NCI-H146 treated with DMSO at 0.1 percent for 48 hours (cell line): ENCODE results near the gene CPO.
"Not testable (repeated sequence)": the region's sequence is repeated elsewhere in the genome, so short reads cannot be mapped to it uniquely, and the experiment has no call there.

Experiments used
- DNase-seq: peaks from one replicate; lab custom pipeline; 2025; ENCODE audit not compliant: unreplicated experiment; lab: John Stamatoyannopoulos, UW

CPO gene, protein sequence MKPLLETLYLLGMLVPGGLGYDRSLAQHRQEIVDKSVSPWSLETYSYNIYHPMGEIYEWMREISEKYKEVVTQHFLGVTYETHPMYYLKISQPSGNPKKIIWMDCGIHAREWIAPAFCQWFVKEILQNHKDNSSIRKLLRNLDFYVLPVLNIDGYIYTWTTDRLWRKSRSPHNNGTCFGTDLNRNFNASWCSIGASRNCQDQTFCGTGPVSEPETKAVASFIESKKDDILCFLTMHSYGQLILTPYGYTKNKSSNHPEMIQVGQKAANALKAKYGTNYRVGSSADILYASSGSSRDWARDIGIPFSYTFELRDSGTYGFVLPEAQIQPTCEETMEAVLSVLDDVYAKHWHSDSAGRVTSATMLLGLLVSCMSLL

DNA sequence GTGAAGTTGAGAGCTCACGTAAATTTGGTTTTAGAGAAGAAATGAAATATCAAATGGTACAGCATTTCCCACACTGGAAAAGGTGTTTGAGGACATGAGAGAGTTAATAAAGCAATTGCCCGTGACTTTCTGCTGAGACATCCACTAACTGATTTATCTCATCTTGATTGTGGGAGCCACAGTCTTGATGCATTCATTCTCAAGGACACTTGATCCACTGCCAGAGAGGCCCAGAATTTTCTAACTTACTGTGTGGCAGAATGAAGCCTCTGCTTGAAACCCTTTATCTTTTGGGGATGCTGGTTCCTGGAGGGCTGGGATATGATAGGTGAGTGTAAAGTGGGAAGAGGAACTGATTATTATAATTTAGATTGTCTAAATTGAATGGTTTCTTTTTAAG lies at the start of gene CPO:
Gene CPO, plus strand, starts transcription at position 179 of the 400 bp plus-strand sequence. Its CDS starts 82 bp downstream, at position 261.
- no peak for DNase-seq

DNA sequence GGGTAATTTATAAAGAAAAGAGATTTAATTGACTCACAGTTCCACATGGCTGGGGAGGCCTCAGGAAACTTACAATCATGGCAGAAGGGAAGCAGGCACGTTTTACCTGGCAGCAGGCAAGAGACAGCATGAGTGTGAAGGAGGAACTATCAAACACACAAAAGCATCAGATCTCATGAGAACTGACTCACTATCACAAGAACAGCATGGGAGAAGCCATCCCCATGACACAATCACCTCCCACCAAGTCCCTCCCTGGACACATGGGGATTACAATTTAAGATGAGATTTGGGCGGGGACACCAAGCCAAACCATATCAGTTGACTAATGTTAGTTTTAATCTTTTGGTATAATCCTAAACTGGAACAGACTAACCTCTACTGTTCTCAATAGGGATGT lies 49.1 kb upstream of the CPO start:
- DNase-seq = no peak

DNA sequence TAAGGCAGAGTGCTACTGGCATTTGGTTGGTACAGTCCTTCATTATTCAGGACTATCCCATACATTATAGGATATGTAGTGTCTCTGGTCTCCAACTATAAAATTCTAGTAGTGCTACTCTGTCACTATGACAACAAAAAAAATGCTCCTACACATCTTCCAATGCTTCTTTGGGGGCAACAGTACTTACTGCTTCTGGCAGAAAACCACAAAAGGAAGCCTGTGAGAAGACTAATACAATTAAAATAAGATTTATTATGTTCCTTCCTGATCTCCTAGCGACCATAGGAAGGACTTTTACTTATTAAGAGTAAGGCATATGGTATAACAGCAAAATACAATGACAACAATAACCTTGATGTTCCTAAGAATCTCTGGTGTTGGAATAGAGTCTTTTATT lies 48.4 kb upstream of the CPO start:
- no peak for DNase-seq

DNA sequence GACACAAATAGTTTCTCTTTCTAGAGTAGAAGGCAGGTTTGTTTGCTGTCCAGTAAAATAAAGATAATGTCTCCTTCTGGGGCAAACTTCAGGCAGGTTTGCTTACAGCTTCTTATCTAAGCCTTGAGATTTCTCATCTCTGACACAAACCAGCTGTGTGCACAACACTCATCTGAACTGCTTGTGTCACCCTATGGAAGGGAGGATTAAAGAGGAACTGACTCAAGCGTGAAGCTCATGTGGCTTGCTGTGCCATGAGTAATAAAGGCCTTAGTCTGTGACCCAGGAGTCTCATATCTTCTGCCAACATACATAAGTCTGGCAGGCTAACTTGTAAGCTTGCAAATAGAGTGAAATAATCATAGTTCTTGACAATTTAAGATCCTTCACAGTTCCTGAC lies 24.2 kb upstream of the CPO start:
- DNase-seq = no peak

DNA sequence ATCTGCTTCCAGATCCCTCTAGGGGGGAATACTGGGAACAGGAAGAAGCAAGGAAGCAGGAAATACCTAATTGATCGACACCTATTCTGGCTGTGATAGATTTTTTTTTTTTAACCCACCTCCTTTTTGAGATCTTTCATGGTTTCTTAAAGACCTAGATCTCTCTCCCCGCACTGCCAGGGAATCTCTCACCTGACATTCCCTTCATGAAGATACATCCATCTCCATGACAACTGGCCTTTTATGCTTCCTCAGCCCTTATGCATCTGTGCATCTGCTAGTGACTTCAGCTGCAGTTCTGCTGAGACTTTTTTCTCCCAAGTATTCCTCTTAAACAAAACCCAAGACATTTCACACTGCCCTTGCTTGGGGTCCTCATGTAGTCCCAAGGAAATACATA lies 21.1 kb upstream of the CPO start:
- no peak for DNase-seq

DNA sequence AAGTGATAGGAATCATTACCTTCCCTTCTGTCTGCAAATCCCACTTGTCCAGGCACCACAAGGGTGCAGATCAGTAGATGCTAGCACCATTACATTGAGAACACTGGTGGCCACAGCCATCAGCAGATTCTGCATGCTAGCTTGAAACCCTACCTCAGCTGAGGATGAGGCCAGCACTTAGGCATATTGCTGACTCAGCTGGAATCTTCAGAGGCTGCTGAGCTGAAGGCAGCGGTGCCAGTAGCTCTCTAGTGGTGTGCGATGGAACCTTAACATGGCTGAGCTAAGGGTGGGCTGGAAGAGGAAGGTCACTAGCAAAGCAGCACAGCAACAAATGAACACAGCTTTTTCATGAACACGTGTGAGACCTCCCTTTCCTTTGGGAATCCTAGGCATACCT lies 19.0 kb upstream of the CPO start:
- DNase-seq = no peak

DNA sequence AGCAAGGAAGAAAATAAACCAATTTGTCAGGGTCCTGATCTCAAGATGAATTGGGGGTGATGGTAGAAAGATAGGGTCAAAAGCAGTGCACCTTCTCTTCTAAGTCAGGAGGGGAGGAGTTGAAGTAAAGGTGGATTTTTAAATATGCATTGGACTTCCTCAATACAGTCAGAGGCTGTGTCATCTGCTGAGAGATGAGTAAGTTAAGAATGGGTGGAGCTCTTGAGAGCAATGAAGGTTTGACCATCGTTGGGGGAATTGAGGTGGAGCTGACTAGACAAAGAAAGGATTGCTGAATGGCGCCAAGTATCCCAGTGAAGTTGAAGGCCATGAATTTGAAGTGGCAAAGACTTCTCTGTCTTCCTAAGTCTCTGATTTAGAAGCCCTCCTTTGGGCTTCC lies 18.4 kb upstream of the CPO start:
- DNase-seq = no peak

DNA sequence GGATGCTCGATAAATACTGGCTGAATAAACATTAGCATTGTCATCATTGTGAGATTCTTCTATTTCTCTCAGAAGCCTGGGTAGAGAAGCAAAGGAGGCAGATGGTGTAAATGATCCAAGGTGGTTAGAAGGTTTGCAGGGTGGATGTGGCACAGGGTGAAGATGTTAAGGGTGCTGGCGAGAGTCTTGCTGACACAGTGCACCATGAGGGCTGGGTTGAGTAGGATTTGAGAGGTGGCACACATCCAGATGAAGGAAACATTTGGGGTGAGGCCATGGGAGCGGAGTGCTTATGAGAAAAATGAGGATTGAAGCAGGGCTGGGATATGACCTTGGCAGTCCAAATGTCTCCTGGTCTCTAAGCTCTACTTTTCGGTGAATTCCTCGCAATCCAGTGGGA lies 17.8 kb upstream of the CPO start:
- no peak for DNase-seq

DNA sequence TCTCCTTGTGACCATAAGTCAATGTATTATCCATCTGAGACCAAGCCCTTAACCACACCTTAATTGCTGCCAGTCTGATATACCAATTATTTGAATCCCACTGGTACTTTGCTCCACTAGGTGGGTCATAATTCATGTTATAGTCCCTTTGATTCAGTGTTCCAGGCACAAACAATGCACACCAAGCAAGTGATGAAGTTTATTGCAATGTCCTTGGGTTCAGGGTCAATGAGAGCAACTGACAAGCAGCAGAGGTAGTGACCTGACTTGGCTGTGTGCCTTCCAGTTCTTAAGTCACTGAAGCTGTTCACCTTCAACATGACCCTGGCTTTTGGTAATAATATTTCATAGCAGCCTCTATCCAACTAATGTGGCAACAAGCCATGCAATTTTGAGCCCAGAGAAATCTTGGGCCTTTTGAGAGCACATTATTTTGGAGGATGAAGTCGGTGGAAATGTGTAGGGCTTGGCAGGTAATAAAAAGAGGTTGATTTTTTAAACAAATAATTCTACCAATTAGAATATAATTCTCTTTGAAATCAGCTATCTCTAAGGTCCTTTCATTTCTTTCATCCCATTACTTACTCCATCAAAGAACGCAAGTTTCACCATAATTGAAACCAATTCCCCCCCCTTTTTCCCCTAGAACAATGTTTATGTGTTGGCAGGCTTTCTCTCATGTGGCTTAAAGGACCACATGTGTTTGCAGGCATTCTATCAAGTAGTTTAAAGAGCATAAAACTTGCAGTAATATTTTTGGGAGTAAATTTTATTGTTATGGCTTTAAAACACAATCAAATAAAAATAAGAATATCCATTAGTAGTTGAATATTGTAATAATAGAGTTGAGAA lies 3.1 kb upstream of the CPO start:
- DNase-seq = no peak

DNA sequence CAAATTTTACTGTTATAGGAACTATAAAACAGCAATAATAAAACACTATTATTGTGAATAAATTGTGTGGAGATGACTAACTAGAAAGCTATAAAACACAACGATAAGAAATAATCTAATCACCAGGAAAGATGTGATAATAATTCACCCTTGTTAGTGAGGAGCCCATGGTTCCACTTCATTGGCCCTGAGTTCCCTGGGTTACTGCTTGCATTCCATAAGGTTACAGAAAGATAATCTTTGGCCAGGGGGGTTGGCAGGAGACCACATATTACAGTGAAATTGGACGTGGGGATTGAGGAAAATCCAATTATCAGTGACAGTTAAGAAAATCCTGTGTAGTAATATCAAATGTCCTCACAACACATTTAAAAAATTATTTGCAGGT lies 2.5 kb upstream of the CPO start:
- no peak for DNase-seq

DNA sequence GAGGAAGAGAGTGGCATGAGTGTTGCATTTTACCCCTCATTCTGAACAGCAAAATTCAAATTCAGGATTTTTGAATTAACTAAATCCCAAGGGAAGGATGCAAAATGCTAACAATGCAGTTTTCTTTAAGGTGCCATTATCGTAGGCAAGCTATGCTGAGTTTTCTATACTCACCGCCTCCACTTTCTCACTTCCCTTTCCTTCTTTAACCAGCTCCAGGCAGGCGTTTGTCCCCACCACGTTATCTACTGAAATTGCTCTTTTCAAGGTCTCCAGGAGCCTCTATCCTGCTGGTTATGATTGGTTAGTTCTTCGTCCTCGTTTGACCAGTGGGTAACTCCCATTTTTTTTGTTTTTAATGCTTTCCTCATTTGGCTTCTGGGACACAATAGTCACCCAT lies 1.8 kb upstream of the CPO start:
- no peak for DNase-seq

DNA sequence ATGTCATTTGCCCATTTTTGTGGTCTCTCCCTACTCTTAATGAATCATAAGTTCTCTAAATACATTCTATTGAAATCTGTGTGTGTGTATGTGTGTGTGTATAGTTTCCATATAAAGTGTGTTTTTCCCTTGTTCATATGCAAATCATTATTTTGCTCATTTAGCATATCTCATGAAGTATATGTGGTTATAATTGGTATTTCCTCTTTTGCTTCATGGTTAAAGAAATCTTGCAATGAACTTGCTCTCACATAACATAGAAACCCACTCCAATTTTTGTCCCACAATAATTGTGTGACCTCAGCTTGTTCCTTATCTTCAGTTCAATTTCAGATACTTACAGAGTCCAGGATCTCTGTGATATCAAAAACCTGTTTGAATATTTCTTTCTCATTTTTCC lies 1.2 kb downstream of the CPO start:
- no peak for DNase-seq

DNA sequence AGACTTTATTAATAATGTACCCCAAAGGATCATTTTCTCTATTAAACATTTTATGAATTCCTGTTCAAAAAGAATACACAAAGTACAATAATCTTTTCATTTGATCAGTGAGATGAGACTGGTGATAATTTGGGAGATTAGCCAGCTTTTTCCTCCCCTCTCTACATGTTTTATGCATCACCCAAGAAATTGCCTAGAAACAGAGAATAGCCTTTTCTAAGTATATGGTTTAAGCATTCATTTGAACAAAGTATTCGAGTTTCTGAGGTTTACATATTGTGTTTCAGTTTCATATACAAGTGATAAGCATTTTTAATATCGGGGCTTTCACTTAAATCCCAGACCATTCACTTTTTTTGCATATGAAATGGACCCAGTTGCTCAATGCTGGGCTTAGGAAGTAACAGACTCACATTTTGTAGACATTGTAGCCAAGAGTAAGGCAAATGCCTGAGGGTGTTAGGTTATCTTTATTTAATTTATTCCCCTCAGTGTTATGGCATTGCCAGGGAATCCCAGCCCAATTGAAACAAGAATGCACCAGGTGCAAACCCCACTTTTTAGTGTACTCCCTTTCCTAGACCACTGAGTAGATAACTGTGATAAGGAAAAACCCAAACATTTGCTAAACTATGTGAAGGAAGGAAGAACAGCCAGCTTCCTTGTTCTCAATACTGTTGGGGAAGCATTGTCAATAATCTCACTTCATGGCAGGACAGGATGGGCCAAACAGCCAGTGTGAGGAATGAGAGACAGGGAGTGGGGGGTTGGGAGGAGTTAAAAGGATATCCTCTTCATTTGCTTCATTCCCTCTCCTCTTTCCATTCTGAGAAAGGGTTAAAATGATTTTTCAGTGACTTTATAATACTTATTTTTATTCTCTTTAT lies 3.5 kb downstream of the CPO start:
- no peak for DNase-seq

DNA sequence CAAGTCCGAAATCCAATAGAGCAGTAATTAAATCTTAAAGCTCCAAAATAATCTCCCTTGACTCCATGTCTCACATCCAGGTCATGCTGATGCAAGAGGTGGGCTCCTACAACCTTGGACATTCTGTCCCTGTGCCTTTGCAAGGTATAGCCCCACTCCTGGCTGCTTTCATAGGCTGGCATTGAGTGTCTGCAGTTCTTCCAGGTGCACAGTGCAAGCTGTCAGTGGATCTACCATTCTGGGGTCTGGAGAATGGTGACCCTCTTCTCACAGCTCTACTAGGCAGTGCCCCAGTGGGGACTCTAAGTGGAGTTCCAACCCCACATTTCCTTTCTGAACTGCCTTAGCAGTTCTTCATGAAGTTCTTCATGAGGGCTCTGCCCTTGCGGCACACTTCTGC lies 14.1 kb downstream of the CPO start:
- not testable (repeated sequence) for DNase-seq

DNA sequence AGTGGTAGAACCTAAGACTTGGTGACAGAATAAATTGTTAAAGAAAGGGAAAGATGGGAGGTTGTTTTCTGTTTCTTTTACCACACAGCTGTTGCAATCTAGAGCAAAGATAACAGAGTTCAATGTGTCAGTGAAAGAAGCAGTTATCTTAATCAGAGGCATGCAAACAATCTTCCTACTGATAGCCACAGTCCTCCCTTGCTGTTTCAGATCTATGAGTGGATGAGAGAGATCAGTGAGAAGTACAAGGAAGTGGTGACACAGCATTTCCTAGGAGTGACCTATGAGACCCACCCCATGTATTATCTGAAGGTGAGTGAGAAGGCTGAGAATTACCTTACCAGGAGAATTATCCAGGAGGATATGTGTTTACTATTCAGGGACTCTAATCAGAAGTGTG lies 15.9 kb downstream of the CPO start:
- DNase-seq = no peak

DNA sequence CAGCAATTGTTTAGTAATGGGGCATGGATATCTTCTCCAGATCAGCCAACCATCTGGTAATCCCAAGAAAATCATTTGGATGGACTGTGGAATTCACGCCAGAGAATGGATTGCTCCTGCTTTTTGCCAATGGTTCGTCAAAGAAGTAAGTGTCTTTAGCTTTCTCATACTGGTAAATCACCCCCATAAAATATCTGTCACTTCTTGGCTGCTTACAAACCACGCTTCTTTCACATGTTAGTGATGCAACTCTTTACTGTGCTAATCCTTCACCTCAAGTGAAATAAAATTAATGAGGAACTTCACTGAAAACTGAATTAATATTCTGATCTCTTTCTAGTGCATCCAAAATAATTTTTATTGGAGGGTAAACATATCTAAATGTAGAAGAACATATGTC lies 18.9 kb downstream of the CPO start:
- no peak for DNase-seq

DNA sequence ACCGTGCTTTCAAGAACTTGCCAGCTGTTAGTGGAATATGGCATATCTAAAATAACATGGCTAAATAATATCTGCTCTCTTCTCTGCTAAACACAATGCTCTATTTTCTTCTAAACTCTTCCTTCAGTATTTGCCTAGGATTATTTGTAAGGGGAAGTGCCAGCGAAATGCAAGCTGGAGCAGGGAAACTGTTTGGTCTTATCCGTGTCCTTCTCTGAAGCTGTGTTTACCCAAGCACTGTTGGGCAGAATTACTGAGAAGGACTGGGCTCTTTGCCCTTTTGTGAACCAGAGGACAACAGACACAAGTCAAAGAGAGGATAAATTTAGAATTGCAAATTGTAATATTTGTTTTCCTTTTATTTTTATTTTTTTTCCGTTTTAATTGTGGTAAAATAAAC lies 23.6 kb downstream of the CPO start:
- DNase-seq = no peak

DNA sequence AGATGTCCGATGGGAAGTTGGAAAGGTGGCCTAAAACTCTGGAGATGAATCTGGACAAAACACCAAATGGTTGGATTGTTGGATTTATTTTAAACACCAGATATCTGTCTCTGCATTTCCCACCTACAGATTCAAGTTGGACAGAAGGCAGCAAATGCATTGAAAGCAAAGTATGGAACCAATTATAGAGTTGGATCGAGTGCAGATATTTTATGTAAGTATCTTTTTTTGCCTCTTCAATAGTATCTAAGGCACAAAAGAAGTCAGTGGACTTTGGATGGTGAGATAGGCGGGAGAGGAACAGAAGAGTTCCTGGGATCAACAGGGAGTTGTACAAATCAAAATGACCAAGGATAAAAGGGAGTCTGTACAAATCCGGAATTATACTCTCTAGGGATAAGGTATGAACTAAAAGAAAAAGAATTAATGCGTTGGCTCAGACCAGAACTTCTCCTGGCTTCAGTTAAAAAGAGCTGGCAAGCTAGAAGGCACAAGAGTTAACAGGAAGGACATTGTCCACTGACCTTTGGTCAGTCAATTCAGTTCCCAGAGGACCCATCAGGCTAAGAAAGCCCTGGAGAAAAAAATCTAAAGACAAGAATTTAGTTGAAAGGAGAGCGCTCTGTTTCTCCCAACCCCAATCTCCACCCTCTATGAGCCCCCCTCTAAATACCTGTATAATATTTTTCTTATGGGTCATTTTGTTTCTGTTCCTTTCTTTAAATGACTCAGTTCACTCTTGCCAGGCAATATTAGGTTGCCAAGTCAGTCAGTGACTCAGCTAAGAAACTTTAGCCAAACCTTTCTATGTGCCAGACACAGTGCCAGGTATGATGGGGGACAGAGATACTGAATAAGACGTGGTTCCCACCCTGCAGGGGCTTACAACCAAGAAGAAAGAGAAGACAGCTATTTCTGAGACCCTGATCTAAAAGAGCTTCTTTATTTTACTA lies 29.1 kb downstream of the CPO start:
- DNase-seq = no peak

DNA sequence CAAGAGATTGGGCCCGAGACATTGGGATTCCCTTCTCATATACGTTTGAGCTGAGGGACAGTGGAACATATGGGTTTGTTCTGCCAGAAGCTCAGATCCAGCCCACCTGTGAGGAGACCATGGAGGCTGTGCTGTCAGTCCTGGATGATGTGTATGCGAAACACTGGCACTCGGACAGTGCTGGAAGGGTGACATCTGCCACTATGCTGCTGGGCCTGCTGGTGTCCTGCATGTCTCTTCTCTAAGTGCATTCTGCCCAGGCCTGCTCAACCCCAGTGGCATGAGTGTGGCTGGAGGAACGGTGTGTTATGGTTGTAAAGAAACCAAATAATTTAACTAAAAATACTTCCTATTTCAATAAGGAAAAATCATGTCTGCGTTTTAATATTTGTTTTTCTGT lies 29.9 kb downstream of the CPO start:
- no peak for DNase-seq

DNA sequence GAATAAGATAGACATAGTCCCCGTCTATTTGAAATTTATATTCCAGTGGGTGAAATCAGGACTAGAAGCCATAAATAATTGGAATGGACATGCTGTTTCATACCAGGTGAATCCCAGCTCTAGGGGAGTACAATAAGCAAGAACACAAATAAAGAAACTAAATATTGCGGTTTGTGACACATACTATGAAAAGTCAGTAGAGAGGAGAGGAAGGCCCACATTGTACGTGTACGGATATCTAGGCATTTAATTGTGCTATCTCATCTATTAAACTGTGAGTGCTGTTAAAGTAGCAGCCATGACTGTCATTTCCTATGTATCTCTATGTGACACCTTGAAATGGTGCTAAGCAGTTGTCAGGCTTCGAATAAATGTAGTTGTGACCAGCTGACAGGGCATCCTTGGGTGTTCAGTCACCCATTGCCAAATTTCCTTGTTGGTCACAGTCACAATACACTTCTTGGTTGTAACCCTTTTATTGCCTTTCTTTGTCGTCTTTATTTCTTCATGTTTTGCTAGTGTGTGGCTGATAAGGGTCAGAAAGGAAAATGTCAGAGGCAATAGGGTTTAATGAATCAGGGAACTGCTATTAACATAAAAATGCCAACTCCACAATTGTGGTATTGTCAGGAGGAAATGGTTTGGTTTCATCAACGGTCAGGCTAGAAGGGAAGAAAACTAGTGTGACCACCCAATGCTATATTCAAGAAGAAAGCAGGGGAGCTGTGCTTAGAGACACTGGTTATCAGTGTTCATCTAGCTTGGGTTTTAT lies 31.5 kb downstream of the CPO start:
- no peak for DNase-seq
